KMS-11 (cell line): Measurements from ENCODE around the gene KIF25.

Source experiments
- H2AFZ ChIP-seq: fragments of 200-600 bp; sonication (generic); 2 replicates; pipeline ENCODE4 v1.6.1; 2016; ENCODE audit warnings: antibody characterized with exemption, mixed run types, low read depth
- H3K27ac ChIP-seq: fragments of 200-600 bp; sonication (generic); 2 replicates; pipeline ENCODE4 v1.6.1; 2016; ENCODE audit warnings: mild to moderate bottlenecking, mixed run types
- H3K27me3 ChIP-seq: fragments of 200-600 bp; sonication (generic); 2 replicates; pipeline ENCODE4 v1.6.1; 2017; ENCODE audit warnings: mild to moderate bottlenecking, low read depth, mixed run types, moderate library complexity; ENCODE audit not compliant: insufficient read depth
- H3K36me3 ChIP-seq: fragments of 200-600 bp; sonication (generic); 2 replicates; pipeline ENCODE4 v1.6.1; 2017; ENCODE audit warnings: mild to moderate bottlenecking, mixed run types; ENCODE audit not compliant: insufficient read depth
- H3K4me1 ChIP-seq: fragments of 200-600 bp; sonication (generic); 2 replicates; pipeline ENCODE4 v1.6.1; 2016; ENCODE audit warnings: mild to moderate bottlenecking, low read depth, mixed run types; ENCODE audit not compliant: poor library complexity, severe bottlenecking
- H3K4me2 ChIP-seq: fragments of 200-600 bp; sonication (generic); 2 replicates; pipeline ENCODE4 v1.7.0; 2016; ENCODE audit warnings: mild to moderate bottlenecking, mixed run types
- H3K4me3 ChIP-seq: fragments of 200-600 bp; sonication (generic); IDR thresholded peaks from 2 replicates; pipeline ENCODE4 v1.6.1; 2017; ENCODE audit warnings: low read depth, low read length, mixed read lengths; ENCODE audit not compliant: insufficient read depth
- H3K79me2 ChIP-seq: fragments of 200-600 bp; sonication (generic); 2 replicates; pipeline ENCODE4 v1.6.1; 2016; ENCODE audit warnings: low read depth, mixed run types; ENCODE audit not compliant: insufficient read depth
- H3K9ac ChIP-seq: fragments of 200-600 bp; sonication (generic); 2 replicates; pipeline ENCODE4 v1.6.1; 2016; ENCODE audit warnings: mild to moderate bottlenecking, mixed run types
- H4K20me1 ChIP-seq: fragments of 200-600 bp; sonication (generic); 2 replicates; pipeline ENCODE4 v1.6.1; 2016; ENCODE audit warnings: mild to moderate bottlenecking, mixed run types; ENCODE audit not compliant: insufficient read depth
- CTCF ChIP-seq: fragments of 200-600 bp; sonication (generic); conservative IDR thresholded peaks from 2 replicates; pipeline ENCODE4 v1.6.1; 2017; ENCODE audit warnings: low read depth, mild to moderate bottlenecking, antibody characterized with exemption, low read length, moderate library complexity, mixed read lengths

Gene KIF25

DNA sequence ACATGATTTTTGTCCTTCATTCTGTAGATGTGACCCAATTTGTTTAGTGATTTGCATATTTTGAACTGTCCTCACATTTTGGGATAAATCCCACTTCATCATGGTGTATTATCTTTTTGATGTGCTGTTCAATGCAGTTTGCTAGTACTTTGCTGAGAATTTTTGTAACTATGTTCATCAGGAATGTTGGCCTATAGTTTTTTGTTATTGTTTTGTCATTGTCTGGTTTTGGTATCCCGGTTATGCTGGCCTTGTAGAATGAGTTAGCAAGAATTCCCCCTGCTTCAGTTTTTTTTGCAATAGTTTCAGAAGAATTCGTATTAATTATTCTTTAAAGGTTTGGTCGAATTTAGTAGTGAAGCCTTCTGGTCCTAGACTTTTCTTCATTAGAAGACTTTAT, 11.9 kb downstream of the KIF25 start:
- H4K20me1 ChIP-seq, result no peaks in the 10 kb centered on the region
- H3K4me3 ChIP-seq, result no peak overlapping the region
- H3K4me1 ChIP-seq, result peaks cover 9% of the 10 kb centered on the region
- H3K4me2 ChIP-seq, result no peak overlapping the region
- no peak overlapping the region for H2AFZ ChIP-seq
- no peak overlapping the region for H3K27ac ChIP-seq
- no peak for TF ChIP-seq CTCF
- H3K36me3 ChIP-seq, result no peaks in the 10 kb centered on the region
- H3K79me2 ChIP-seq, result no peaks in the 10 kb centered on the region
- no peaks in the 10 kb centered on the region for H3K27me3 ChIP-seq
- H3K9ac ChIP-seq, result no peak overlapping the region

GRCh38 chr6:168011291-168011690, 13.8 kb downstream of the KIF25 start:
- H3K4me1 ChIP-seq, result peaks cover 9% of the 10 kb centered on the region
- H3K79me2 ChIP-seq, result no peaks in the 10 kb centered on the region
- no peak overlapping the region for H3K9ac ChIP-seq
- H3K4me3 ChIP-seq, result no peak overlapping the region
- no peak for TF ChIP-seq CTCF
- H3K4me2 ChIP-seq, result no peak overlapping the region
- no peaks in the 10 kb centered on the region for H3K27me3 ChIP-seq
- H2AFZ ChIP-seq, result no peak overlapping the region
- no peaks in the 10 kb centered on the region for H3K36me3 ChIP-seq
- no peak overlapping the region for H3K27ac ChIP-seq
- no peaks in the 10 kb centered on the region for H4K20me1 ChIP-seq

GRCh38 chr6:168012431-168013249, 15.2 kb downstream of the KIF25 start:
- Histone ChIP-seq H3K79me2 (no peaks in the 10 kb centered on the region), H3K4me3 (no peak overlapping the region), H3K4me1 (peaks cover 4% of the 10 kb centered on the region), H3K27ac (no peak overlapping the region), H3K27me3 (no peaks in the 10 kb centered on the region), H2AFZ (no peak overlapping the region), H3K4me2 (no peak overlapping the region), H4K20me1 (no peaks in the 10 kb centered on the region), H3K36me3 (no peaks in the 10 kb centered on the region), H3K9ac (no peak overlapping the region)
- no peak for TF ChIP-seq CTCF

GRCh38 chr6:168013250-168013915, 15.9 kb downstream of the KIF25 start:
- no peaks in the 10 kb centered on the region for H3K36me3 ChIP-seq
- H3K27ac ChIP-seq, result no peak overlapping the region
- no peak overlapping the region for H3K4me2 ChIP-seq
- H3K4me1 ChIP-seq, result no peaks in the 10 kb centered on the region
- TF ChIP-seq CTCF, result no peak
- H3K27me3 ChIP-seq, result no peaks in the 10 kb centered on the region
- no peaks in the 10 kb centered on the region for H3K79me2 ChIP-seq
- H3K4me3 ChIP-seq, result no peak overlapping the region
- H3K9ac ChIP-seq, result no peak overlapping the region
- H4K20me1 ChIP-seq, result no peaks in the 10 kb centered on the region
- H2AFZ ChIP-seq, result no peak overlapping the region
